GM08714 (cell line): ENCODE measurements around the gene IFT57.

ENCODE experiments used
- H3K4me3 ChIP-seq: fragments of 200-500 bp; sonication (Bioruptor generic); 2 replicates; pipeline ENCODE4 v1.5.1; 2014; ENCODE audit warnings: mild to moderate bottlenecking, low read length, inconsistent platforms
- ZNF274 ChIP-seq: IDR thresholded peaks from 2 replicates; pipeline ENCODE4 v1.6.1; 2012; ENCODE audit warnings: mild to moderate bottlenecking, low read depth, low read length

The IFT57 gene

DNA sequence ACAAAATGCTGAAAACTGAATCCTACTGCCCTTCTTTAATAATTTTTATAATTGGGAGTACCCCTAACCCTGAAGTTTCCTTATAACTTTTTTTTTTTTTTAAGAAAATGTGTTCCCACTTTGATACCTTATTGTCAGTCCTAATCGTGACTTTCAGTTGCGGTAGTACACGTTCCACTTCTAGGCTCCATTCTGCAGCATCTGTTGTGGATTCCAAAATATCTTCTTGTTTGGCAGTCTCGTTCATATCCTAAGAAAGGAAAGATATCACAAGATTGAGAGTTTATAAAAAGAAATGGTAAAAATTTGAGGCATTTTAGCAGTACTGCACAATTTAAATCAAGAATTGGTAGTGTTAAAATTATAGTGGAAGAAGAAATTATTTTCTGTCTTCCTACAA is 30.8 kb downstream of the IFT57 start:
- no peak for TF ChIP-seq ZNF274
- no peak overlapping the region for H3K4me3 ChIP-seq

DNA sequence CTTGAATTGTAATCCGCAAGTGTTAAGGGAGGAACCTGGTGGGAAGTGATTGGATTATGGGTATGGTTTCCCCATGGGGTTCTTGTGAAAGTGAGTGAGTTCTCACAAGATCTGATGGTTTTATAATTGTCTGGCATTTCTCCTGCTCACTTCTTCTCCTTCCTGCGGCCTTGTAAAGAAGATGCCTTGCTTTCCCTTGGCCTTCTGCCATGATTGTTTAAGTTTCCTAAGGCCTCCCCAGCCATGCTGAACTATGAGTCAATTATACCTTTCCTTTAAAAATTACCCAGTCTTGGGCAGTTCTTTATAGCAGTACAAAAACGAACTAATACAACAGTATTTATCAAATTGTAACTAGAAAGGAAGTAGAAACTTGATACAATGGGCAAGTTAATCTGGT is 31.9 kb downstream of the IFT57 start:
- H3K4me3 ChIP-seq = no peak overlapping the region
- no peak for TF ChIP-seq ZNF274

DNA sequence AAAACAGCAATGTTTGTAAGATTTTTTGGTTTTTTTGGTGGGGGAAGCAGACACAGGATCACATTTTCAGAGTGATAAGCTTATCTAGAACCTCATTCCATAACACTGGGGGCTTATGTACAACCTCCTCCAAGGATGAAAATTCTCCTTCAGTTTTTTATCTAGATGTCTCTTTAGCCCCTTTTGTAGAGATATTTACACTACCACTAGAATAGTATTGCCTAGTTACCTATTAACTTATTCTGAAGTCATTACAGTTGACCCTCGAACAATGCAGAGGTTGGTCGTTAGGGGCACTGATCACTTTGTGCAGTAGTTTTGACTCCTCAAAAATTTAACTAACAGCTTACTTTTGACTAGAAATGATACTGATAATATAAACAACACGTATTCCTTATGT is 32.8 kb downstream of the IFT57 start:
- TF ChIP-seq ZNF274 = no peak

DNA sequence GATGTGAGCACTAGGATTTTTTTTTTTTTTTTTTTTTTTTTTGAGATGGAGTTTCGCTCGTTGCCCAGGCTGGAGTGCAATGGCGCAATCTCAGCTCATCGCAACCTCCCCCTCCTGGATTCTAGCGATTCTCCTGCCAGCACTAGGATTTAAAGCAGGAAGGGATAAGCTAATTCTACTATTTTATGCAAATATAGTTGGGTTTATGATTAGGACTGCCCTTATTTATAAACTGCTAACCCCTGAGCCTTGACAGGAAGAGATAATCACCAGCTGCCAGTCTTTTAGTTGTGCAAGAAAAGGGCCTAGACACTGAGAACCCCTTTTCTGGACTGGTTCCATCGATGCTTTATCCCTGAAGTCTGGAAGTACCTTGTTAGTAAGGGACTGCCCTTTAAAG is 36.7 kb downstream of the IFT57 start:
- TF ChIP-seq ZNF274 = no peak
- H3K4me3 ChIP-seq = no peak overlapping the region

More for the DNA sequence above, 32.8 kb downstream of the IFT57 start:
- H3K4me3 ChIP-seq = no peak overlapping the region

DNA sequence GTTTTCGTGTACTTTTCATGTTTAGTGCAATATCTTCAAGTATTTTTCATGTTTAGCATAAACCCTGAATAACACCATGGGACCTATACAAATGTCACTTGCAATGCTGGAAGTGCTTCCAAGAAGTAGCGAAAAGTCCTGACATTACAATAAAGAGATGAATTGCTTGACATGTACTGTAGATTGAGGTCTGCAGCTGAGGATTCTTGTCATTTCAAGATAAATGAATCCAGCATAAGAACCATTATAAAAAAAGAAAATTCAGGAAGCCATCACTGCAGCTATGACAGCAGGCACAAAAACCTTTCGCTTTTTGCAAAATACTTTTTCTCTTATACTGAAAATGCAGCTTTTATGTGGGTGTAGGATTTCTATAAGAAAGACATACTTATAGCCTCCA is 37.4 kb downstream of the IFT57 start:
- TF ChIP-seq ZNF274 = no peak
- no peak overlapping the region for H3K4me3 ChIP-seq

DNA sequence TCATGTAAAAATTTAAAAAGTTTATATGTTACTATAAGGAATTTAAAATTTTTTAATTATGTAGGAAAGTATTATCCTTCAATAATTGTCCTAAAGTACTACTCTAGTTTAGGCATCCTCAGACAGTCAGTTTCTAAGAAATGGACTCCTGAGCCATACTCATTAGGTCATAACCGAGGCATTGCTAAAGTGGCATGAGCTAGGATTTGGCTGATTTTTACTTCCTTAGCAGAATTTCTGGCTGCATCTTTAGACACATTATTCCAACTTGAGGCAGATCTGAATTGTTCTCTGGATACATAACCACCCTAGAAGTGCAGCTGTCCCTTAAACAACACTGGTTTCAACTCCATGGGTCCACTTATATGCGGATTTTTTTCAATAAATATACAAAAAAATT is 38.3 kb downstream of the IFT57 start:
- no peak overlapping the region for H3K4me3 ChIP-seq
- no peak for TF ChIP-seq ZNF274

DNA sequence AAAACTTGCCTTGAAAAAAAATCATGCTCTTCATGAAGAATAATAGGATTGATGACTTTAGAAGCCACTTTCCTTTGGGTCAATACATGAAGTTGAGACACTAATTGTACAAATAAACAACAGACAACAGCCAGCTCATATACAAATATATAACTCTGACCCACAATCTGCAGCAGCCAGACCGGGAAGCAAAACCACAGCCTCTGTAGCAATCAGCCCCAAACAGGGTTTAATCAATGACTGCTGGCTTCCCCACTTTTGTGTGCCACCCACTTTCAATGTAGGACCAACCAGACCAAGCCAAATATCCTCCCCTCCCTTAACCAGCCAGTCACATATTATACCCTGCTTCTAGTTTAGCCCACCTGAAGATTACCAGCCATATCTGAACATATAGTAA is 39.0 kb downstream of the IFT57 start:
- no peak for TF ChIP-seq ZNF274
- no peak overlapping the region for H3K4me3 ChIP-seq

DNA sequence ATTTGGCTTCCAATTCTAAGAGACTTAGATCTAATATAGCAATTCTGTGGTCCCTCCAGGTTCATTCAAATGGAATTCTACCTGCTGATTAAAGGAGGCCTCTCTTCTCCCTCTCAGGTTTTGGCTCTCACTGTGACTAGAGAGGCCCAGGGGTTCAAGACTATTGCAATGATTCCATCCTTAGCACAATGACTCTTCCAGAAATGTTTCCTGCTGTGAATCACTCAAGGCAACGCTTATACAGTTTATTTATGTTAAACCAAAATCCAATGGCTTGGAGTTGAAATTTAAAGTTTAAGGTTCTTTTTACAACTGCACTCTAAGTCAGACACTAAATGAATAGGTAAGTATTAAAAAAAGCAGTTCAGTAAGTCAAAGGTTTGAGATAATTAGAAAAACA is 39.9 kb downstream of the IFT57 start:
- TF ChIP-seq ZNF274 = no peak
- no peak overlapping the region for H3K4me3 ChIP-seq

DNA sequence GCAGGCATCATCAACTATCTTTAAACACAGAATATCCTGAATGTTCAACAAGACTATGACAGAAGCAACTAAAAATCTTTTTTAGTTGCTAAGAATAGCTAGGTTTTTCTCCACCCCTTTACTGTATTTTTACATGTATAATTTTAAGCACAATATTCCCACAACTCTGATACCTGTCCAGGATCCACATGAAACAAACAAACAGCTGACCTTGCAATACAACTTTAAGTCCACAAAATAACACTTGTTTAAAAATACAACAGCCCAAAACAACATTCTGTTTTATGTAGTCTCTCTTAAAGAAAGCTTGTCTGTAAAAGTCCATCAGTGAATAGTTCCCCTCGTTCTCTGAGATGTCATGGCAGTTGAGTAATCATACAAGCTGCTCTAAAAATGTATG is 41.1 kb downstream of the IFT57 start:
- TF ChIP-seq ZNF274 = no peak
- H3K4me3 ChIP-seq = no peak overlapping the region

DNA sequence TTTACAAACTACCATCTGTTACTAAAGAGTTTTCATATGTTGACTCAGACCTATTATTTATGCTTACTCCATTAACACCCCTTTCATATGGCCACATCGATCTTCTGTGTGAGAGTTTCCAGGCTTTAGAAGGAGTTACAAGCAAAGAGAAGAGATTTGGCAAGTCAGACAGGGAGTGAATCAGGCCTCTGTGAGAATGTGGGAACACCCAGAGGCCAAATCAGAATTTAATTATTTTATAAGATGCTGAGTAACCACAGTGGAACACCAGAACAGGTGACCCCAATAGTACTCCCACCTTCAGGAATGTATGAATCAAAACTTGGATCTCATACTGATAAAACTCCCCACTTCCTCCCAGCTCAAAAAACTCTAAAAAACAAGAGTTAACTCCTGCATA is 42.0 kb downstream of the IFT57 start:
- TF ChIP-seq ZNF274 = no peak
- H3K4me3 ChIP-seq = no peak overlapping the region

DNA sequence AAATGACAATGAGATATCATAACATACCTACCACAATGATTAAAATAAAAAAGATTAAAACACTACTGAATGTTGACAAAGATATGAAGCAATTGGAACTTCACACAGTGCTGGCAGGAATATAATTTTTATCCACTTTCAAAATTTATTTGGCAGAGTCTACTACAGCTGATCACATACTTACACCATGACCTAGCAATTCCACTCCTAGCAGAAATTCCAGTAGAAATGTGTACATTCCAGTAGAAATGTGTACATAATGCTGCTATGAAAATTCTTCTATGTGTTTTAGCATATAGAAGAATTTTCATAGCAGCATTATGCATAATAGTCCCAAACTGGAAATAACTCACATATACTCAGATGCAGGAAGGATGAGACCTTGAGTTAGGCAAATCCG is 43.5 kb downstream of the IFT57 start:
- no peak for TF ChIP-seq ZNF274
- H3K4me3 ChIP-seq = no peak overlapping the region

DNA sequence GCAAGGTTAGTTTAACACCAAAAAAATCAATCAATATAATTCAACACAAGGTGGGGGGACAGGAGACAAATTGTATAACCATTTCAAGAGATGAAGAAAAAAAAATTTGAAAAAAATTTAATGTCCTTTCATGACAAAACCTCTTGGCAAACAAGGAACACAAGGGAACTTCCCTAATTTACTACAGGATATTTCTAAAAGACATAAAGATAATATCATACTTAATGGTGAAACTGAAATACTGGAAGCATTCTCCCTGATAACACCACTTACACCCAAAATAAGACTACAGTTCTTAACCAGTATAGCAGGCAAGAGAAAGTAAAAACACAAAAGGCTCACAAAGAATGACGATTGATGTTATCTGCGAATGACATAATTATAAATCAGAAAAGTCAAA is 44.7 kb downstream of the IFT57 start:
- H3K4me3 ChIP-seq = no peak overlapping the region

DNA sequence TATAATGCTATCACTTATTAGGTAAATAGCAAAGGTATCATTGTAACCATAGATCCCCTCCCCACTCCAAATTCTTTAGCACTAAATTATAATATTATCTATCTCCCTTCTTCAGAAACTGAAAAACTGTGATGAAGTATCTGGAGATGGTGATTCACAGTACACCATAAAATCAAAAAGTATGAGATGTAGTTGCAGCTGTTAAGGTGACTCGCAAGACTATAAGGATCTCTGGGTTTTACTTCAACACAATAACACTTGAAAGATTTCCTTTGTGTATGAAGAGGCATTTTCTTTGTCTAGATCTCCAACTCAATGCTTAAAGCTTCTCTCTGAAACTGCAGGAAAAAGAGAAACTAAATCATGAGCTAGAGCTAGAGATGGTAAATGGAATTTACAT is 46.9 kb downstream of the IFT57 start:
- no peak for TF ChIP-seq ZNF274
- no peak overlapping the region for H3K4me3 ChIP-seq

More for the DNA sequence above, 44.7 kb downstream of the IFT57 start:
- no peak for TF ChIP-seq ZNF274

DNA sequence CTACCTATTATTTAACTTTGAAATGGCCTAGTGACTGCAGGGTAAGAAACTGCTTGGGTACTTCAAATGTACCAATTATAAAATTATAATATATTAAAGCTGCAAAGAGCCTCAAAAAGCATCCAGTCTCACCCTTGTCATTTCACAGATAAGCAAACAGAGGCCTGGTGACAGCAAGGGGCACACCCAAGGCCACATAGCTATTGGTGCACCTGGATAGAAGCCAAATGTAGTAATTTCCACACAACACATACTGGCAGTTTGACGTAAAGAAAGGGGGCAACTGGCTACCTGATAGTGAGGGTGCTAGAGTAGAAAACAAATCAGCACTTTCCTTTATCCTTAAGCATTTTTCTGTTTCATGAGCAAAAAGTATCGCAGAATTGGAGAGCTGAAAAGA is 51.1 kb downstream of the IFT57 start:
- no peak for TF ChIP-seq ZNF274
- H3K4me3 ChIP-seq = no peak overlapping the region

DNA sequence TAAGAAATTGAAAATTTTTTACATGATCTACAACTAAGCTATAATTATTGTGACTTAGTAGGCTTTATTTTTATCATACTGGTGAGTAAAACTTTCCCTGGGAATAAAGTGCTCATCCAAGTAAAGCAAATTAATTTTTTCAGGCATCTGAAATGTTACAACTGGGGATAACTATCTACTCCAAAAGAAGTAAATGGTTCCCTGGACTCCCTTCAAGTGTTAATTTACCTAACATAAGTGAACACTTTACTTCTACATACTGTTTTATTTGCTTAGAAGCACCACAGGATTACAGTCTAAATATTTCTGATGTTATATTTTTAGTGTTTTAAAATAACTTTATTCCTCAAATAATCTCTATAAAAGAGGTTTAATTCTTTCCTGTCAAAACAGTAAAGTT is 57.8 kb downstream of the IFT57 start:
- H3K4me3 ChIP-seq = no peak overlapping the region
- no peak for TF ChIP-seq ZNF274

DNA sequence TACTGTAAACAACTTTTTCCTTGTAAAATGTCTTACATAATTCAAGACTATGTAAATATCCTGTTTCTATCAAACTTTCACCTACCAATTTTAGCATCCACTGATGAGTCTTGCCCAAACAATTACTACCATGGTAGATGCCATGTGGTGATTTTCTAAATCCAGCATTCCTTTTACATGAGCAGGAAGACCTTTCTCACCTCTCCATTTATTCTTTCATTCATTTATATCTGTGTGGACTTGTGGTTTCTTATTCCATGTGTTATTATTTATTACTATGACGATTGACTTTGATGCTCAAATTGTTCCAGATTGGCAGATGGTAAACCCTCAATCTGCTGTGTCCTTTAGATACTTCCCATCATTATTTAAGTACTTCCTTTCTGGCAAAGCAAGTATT is 62.4 kb downstream of the IFT57 start:
- H3K4me3 ChIP-seq = no peak overlapping the region
- TF ChIP-seq ZNF274 = no peak

DNA sequence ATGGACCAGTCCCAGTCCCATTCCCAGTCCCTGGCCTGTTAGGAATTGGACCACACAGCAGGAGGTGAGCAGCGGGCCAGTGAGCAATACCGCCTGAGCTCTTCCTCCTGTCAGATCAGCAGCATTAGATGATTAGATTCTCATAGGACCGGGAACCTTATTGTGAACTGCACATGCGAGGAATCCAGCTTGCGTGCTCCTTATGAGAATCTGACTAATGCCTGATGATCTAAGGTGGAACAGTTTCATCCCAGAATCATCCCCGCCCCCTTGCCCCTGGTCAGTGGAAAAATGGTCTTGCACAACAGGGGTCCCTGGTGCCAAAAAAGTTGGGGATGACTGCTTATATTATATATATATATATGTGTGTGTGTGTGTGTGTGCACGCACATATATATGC is 63.1 kb downstream of the IFT57 start:
- no peak for TF ChIP-seq ZNF274
- H3K4me3 ChIP-seq = no peak overlapping the region
